GM23248 (cell line): Measurements from ENCODE around the gene CMIP. TPM values are rescaled to one million over a fixed set of nuclear protein-coding genes. Genes with fewer than 3 reads are reported as not detected.

ENCODE experiments used
- DNase-seq: peaks from one replicate; pipeline ENCODE4 v3.0.0-alpha.2; 2015
- H2AFZ ChIP-seq: fragments of 200-600 bp; sonication (generic); 2 replicates; pipeline ENCODE4 v1.6.1; 2016; ENCODE audit warnings: antibody characterized with exemption
- H3F3A ChIP-seq: fragments of 200-600 bp; sonication (generic); 2 replicates; pipeline ENCODE4 v1.6.1; 2016; ENCODE audit warnings: mild to moderate bottlenecking, antibody characterized with exemption, mixed run types; ENCODE audit not compliant: insufficient read depth
- H3K27ac ChIP-seq: fragments of 200-600 bp; sonication (generic); 2 replicates; pipeline ENCODE4 v1.5.1; 2016; ENCODE audit warnings: mild to moderate bottlenecking
- H3K27me3 ChIP-seq: fragments of 200-600 bp; sonication (generic); replicated peaks from 2 replicates; pipeline ENCODE4 v1.6.1; 2016; ENCODE audit warnings: mild to moderate bottlenecking; ENCODE audit not compliant: insufficient read depth
- H3K36me3 ChIP-seq: fragments of 200-600 bp; sonication (generic); 2 replicates; pipeline ENCODE4 v1.6.1; 2016; ENCODE audit warnings: low read depth, mild to moderate bottlenecking
- H3K4me1 ChIP-seq: fragments of 200-600 bp; sonication (generic); 2 replicates; pipeline ENCODE4 v1.6.1; 2016; ENCODE audit warnings: mild to moderate bottlenecking; ENCODE audit not compliant: insufficient read depth
- H3K4me2 ChIP-seq: fragments of 200-600 bp; sonication (generic); one replicate; pipeline ENCODE4 v1.6.1; 2016; ENCODE audit warnings: mild to moderate bottlenecking; ENCODE audit not compliant: unreplicated experiment
- H3K4me3 ChIP-seq: fragments of 200-600 bp; sonication (generic); 2 replicates; pipeline ENCODE4 v1.5.1; 2016; ENCODE audit warnings: mild to moderate bottlenecking
- H3K79me2 ChIP-seq: fragments of 200-600 bp; sonication (generic); 2 replicates; pipeline ENCODE4 v1.6.1; 2016; ENCODE audit warnings: mild to moderate bottlenecking; ENCODE audit not compliant: insufficient read depth
- H3K9ac ChIP-seq: fragments of 200-600 bp; sonication (generic); 2 replicates; pipeline ENCODE4 v1.6.1; 2016; ENCODE audit warnings: mild to moderate bottlenecking
- H3K9me2 ChIP-seq: fragments of 200-600 bp; sonication (generic); 2 replicates; pipeline ENCODE4 v1.6.1; 2016; ENCODE audit warnings: mixed run types, mild to moderate bottlenecking, moderate library complexity; ENCODE audit not compliant: insufficient read depth
- H3K9me3 ChIP-seq: fragments of 200-600 bp; sonication (generic); one replicate; pipeline ENCODE4 v1.6.1; 2017; ENCODE audit warnings: low read depth
- H4K20me1 ChIP-seq: fragments of 200-600 bp; sonication (generic); 2 replicates; pipeline ENCODE4 v1.6.0; 2016; ENCODE audit not compliant: insufficient read depth
- EZH2 ChIP-seq: fragments of 200-600 bp; sonication (generic); IDR thresholded peaks from 2 replicates; pipeline ENCODE4 v1.6.1; 2018; ENCODE audit warnings: antibody characterized with exemption, mild to moderate bottlenecking; ENCODE audit not compliant: insufficient read depth, poor library complexity, severe bottlenecking
- EZH2phosphoT487 ChIP-seq: fragments of 200-600 bp; sonication (generic); IDR thresholded peaks from 2 replicates; pipeline ENCODE4 v1.6.1; 2018; ENCODE audit warnings: antibody characterized with exemption, moderate library complexity, mild to moderate bottlenecking, low read depth; ENCODE audit not compliant: insufficient read depth
- WGBS, 2 experiments: methylation state at CpG; one replicate each; pipeline ENCODE4 v1.1.6; 2015 to 2017; ENCODE audit warnings: low lambda C conversion rate in 2 of 2, low coverage in 1 of 2; ENCODE audit errors: missing lambda C conversion rate in 2 of 2; 5-methylcytosine and 5-hydroxymethylcytosine counted together
- in situ Hi-C: fragments of 300-500 bp; cut with MboI; formaldehyde crosslinking; loops from 2 replicates; pipeline ENCODE4 v1.15.0; 2020
- polyA plus RNA-seq: library from polyadenylated mRNA; unstranded; fragments of >200 nt; fragmentation: Nextera tagmentation; extraction: Ambion mirVana; gene quantifications from 2 replicates; pipeline ENCODE4 v1.2.1, GENCODE V29; 2016
- total RNA-seq: library from RNA; depleted of rRNA; stranded (reverse); fragments of >200 nt; shearing (Covaris generic); gene quantifications from 2 replicates; pipeline ENCODE4 v1.2.3, GENCODE V29; 2014

CMIP gene
- total and polyA plus RNA-seq, 2 experiments from 2014 or later: 1.5 to 9.5 TPM

- no peaks in the 10 kb centered on the region for H4K20me1 ChIP-seq
- H3K9ac ChIP-seq: no peak overlapping the region
- H2AFZ ChIP-seq: no peak overlapping the region
- in situ Hi-C loops: no loop called here
- 92 to 96% methylated on average over 11 to 14 of the region's 14 CpGs for WGBS, 2 experiments
- H3K4me3 ChIP-seq: no peak overlapping the region
- no peak for DNase-seq
- no peaks in the 10 kb centered on the region for H3K9me3 ChIP-seq
- H3K27ac ChIP-seq: no peak overlapping the region
- peaks cover under 1% of the 10 kb centered on the region; the same call in 1 of the 2 replicates for H3F3A ChIP-seq
- H3K27me3 ChIP-seq: no peaks in the 10 kb centered on the region
- no peak for TF ChIP-seq EZH2
- TF ChIP-seq EZH2phosphoT487: no peak
- peaks cover 21% of the 10 kb centered on the region for H3K79me2 ChIP-seq
- no peaks in the 10 kb centered on the region for H3K36me3 ChIP-seq
- H3K4me2 ChIP-seq: no peak overlapping the region
- peaks cover 20% of the 10 kb centered on the region for H3K4me1 ChIP-seq
- H3K9me2 ChIP-seq: no peaks in the 10 kb centered on the region
Measured at GRCh38 chr16:81615833-81616232, 171.2 kb downstream of the CMIP start.

- no peak overlapping the region for H3K4me3 ChIP-seq
- H3F3A ChIP-seq: no peaks in the 10 kb centered on the region
- H3K4me1 ChIP-seq: peaks cover 19% of the 10 kb centered on the region
- no peak overlapping the region for H3K27ac ChIP-seq
- H3K9me2 ChIP-seq: no peaks in the 10 kb centered on the region
- DNase-seq: peak; percentile 73
- H3K36me3 ChIP-seq: no peaks in the 10 kb centered on the region
- no peaks in the 10 kb centered on the region for H3K27me3 ChIP-seq
- H3K4me2 ChIP-seq: no peak overlapping the region
- TF ChIP-seq EZH2 (no peak), EZH2phosphoT487 (no peak)
- 60% methylated on average over 17 of the region's 17 CpGs for WGBS, 2 experiments
- no peaks in the 10 kb centered on the region for H3K9me3 ChIP-seq
- 0 out of 2 replicates have a peak overlapping the region, but pooled peaks have one; percentile 33 for H3K9ac ChIP-seq
- H4K20me1 ChIP-seq: no peaks in the 10 kb centered on the region
- peaks cover 21% of the 10 kb centered on the region for H3K79me2 ChIP-seq
- H2AFZ ChIP-seq: no peak overlapping the region
- in situ Hi-C loops: no loop called here
Measured at GRCh38 chr16:81616321-81617020, 171.9 kb downstream of the CMIP start.

DNA sequence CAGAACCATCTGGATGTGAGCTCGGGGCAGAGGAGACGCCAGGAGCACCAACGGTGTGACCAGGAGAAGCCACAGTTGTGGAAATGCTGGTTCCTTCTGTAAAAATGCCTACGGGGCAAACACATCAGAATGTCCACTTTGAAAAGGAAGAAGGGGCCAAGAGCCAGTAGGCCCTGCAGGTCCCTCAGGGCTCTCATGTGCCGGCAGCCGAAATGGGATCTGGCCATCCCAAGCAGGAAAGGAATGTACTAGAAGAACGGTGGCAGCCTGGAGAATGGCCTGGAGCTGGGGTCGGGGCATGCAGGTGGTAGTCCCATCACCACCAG, 172.4 kb downstream of the CMIP start:
- Histone ChIP-seq H3K9ac (0 out of 2 replicates have a peak overlapping the region, but pooled peaks have one; percentile 33), H3K79me2 (peaks cover 21% of the 10 kb centered on the region), H3K9me3 (no peaks in the 10 kb centered on the region), H3K4me2 (no peak overlapping the region), H2AFZ (no peak overlapping the region), H3K27me3 (no peaks in the 10 kb centered on the region), H3K4me3 (no peak overlapping the region), H3K4me1 (peaks cover 17% of the 10 kb centered on the region), H3K9me2 (no peaks in the 10 kb centered on the region), H3F3A (no peaks in the 10 kb centered on the region), H3K27ac (no peak overlapping the region), H4K20me1 (no peaks in the 10 kb centered on the region), H3K36me3 (no peaks in the 10 kb centered on the region)
- TF ChIP-seq EZH2 (no peak), EZH2phosphoT487 (no peak)
- in situ Hi-C loops: no loop called here
- no peak for DNase-seq
- 73 to 79% methylated on average over 8 of the region's 8 CpGs for WGBS, 2 experiments

GRCh38 chr16:81618187-81618586, 173.6 kb downstream of the CMIP start:
- peaks cover 21% of the 10 kb centered on the region for H3K79me2 ChIP-seq
- no peak overlapping the region for H3K27ac ChIP-seq
- no peaks in the 10 kb centered on the region for H4K20me1 ChIP-seq
- WGBS, 2 experiments: 76 to 79% methylated on average over 6 of the region's 6 CpGs
- no peak overlapping the region for H3K4me3 ChIP-seq
- no peak overlapping the region for H2AFZ ChIP-seq
- no peaks in the 10 kb centered on the region for H3F3A ChIP-seq
- H3K36me3 ChIP-seq: no peaks in the 10 kb centered on the region
- peaks cover 7% of the 10 kb centered on the region for H3K4me1 ChIP-seq
- H3K4me2 ChIP-seq: no peak overlapping the region
- H3K27me3 ChIP-seq: no peaks in the 10 kb centered on the region
- DNase-seq: no peak
- no peaks in the 10 kb centered on the region for H3K9me3 ChIP-seq
- no peaks in the 10 kb centered on the region for H3K9me2 ChIP-seq
- H3K9ac ChIP-seq: no peak overlapping the region
- in situ Hi-C loops: no loop called here
- TF ChIP-seq EZH2phosphoT487 (no peak), EZH2 (no peak)
